Measurements from ENCODE around the gene ATOSB. TPM values are rescaled to one million over a fixed set of nuclear protein-coding genes. Genes with fewer than 3 reads are reported as not detected.
A peak's percentile ranks its signal among the peaks of the same experiment; 100 is the strongest.
"Not testable (repeated sequence)": the region's sequence is repeated elsewhere in the genome, so short reads cannot be mapped to it uniquely, and the experiment has no call there.

The ATOSB gene
- total RNA-seq, 1 donor = 31.1 TPM

GRCh38 chr9:35162605-35163315 is 47.1 kb upstream of the ATOSB start:
- Histone ChIP-seq H3K79me2 (ENCODE audit: insufficient read depth, low read length) (peaks cover 14% of the 10 kb centered on the region), H3K27me3 (ENCODE audit: insufficient read depth, low read length) (no peaks in the 10 kb centered on the region), H3K27ac (ENCODE audit: low read depth, low read length) (peak overlapping the region; percentile 52), H4K20me1 (ENCODE audit: insufficient read depth, low read length) (no peaks in the 10 kb centered on the region), H2AFZ (ENCODE audit: low read length) (peak overlapping the region; percentile 94), H3K4me2 (ENCODE audit: insufficient read depth, low read length) (peak overlapping the region; percentile 94), H3K4me3 (ENCODE audit: insufficient read depth, low read length) (peak overlapping the region; percentile 93), H3K9me3 (ENCODE audit: low read depth, low read length) (no peaks in the 10 kb centered on the region), H3K4me1 (ENCODE audit: insufficient read depth, low read length) (peaks cover 18% of the 10 kb centered on the region), H3K36me3 (ENCODE audit: insufficient read depth, low read length) (no peaks in the 10 kb centered on the region)
- no peak for TF ChIP-seq CTCF (IDR thresholded peaks at IDR 0.05; ENCODE audit: extremely low read depth, low read depth, low read length)
- DNase-seq (ENCODE audit: insufficient read length, low spot score, missing footprints) = no peak

- Histone ChIP-seq H3K4me1 (ENCODE audit: insufficient read depth, low read length) (peaks cover 18% of the 10 kb centered on the region), H3K4me2 (ENCODE audit: insufficient read depth, low read length) (peak within 1 kb of the TSS; percentile 94), H3K36me3 (ENCODE audit: insufficient read depth, low read length) (no peaks in the 10 kb centered on the region), H3K27me3 (ENCODE audit: insufficient read depth, low read length) (no peaks in the 10 kb centered on the region), H3K27ac (ENCODE audit: low read depth, low read length) (peak within 1 kb of the TSS; percentile 52), H2AFZ (ENCODE audit: low read length) (peak within 1 kb of the TSS; percentile 94), H4K20me1 (ENCODE audit: insufficient read depth, low read length) (no peaks in the 10 kb centered on the region), H3K4me3 (ENCODE audit: insufficient read depth, low read length) (peak within 1 kb of the TSS; percentile 93), H3K79me2 (ENCODE audit: insufficient read depth, low read length) (peaks cover 12% of the 10 kb centered on the region), H3K9me3 (ENCODE audit: low read depth, low read length) (no peaks in the 10 kb centered on the region)
- TF ChIP-seq CTCF (IDR thresholded peaks at IDR 0.05; ENCODE audit: extremely low read depth, low read depth, low read length) = peak; percentile 5
- DNase-seq (ENCODE audit: insufficient read length, low spot score, missing footprints) = peak; percentile 98
These were observed 46.3 kb upstream of the ATOSB start, which contains the start of gene UNC13B for GRCh38 chr9:35161713-35162604. Gene UNC13B (plus strand): TSS chr9:35162009. CDS start chr9:35162284, 275 bp downstream.

DNA sequence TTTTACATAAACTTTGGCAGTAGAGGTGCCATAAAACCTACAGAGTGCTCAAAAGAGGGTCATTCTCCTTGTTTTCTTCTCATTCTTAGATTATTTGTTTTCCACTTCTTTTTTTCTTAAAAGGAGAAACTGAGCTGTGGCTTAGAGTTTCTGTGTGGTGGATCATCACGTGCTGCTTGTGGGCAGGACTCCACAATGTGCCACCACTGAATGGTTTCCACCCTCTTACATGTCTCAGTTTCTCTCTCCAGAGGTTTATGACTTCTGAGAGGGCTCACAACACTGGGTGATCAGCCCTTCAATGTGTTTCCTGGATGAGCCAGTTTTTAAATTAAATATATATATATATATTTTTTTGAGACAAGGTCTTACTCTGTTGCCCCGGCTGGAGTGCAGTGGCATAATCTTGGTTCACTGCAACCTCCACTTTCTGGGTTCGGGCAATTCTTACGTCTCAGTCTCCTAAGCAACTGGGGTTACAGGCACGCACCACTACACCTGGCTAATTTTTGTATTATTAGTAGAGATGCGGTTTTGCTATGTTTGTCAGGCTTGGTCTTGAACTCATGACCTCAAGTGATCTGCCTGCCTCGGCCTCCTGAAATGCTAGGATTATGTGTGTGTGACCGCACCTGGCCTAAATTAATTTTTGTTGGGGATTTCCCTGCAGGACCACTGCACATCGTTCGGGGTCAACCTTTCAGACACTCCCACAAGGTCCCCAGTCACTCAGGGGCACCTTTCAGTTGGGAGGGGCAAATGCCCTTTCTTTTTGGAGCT is 43.0 kb upstream of the ATOSB start:
- H3K27ac ChIP-seq (ENCODE audit: low read depth, low read length) = no peak overlapping the region
- H4K20me1 ChIP-seq (ENCODE audit: insufficient read depth, low read length) = no peaks in the 10 kb centered on the region
- H3K4me3 ChIP-seq (ENCODE audit: insufficient read depth, low read length) = no peak overlapping the region
- TF ChIP-seq CTCF (IDR thresholded peaks at IDR 0.05; ENCODE audit: extremely low read depth, low read depth, low read length) = no peak
- H3K36me3 ChIP-seq (ENCODE audit: insufficient read depth, low read length) = no peaks in the 10 kb centered on the region
- H2AFZ ChIP-seq (ENCODE audit: low read length) = no peak overlapping the region
- peaks cover 10% of the 10 kb centered on the region for H3K79me2 ChIP-seq (ENCODE audit: insufficient read depth, low read length)
- H3K27me3 ChIP-seq (ENCODE audit: insufficient read depth, low read length) = no peaks in the 10 kb centered on the region
- no peaks in the 10 kb centered on the region for H3K9me3 ChIP-seq (ENCODE audit: low read depth, low read length)
- no peak for DNase-seq (ENCODE audit: insufficient read length, low spot score, missing footprints)
- no peak overlapping the region for H3K4me2 ChIP-seq (ENCODE audit: insufficient read depth, low read length)
- peaks cover 11% of the 10 kb centered on the region for H3K4me1 ChIP-seq (ENCODE audit: insufficient read depth, low read length)

GRCh38 chr9:35157836-35158235 is 42.2 kb upstream of the ATOSB start:
- H4K20me1 ChIP-seq (ENCODE audit: insufficient read depth, low read length); H3K4me3 ChIP-seq (ENCODE audit: insufficient read depth, low read length); H3K36me3 ChIP-seq (ENCODE audit: insufficient read depth, low read length); H3K4me1 ChIP-seq (ENCODE audit: insufficient read depth, low read length); H3K27me3 ChIP-seq (ENCODE audit: insufficient read depth, low read length); DNase-seq (ENCODE audit: insufficient read length, low spot score, missing footprints); H3K79me2 ChIP-seq (ENCODE audit: insufficient read depth, low read length); H3K4me2 ChIP-seq (ENCODE audit: insufficient read depth, low read length); H3K27ac ChIP-seq (ENCODE audit: low read depth, low read length); H3K9me3 ChIP-seq (ENCODE audit: low read depth, low read length); H2AFZ ChIP-seq (ENCODE audit: low read length): not testable (repeated sequence)
